GM12865 (cell line): ENCODE results near the gene MED16.

Source experiments
- DNase-seq: peaks from one replicate; pipeline ENCODE4 v3.0.0; 2010; ENCODE audit warnings: low read depth
- H3K4me3 ChIP-seq: 2 replicates; pipeline ENCODE4 v1.5.1; 2011; ENCODE audit warnings: mild to moderate bottlenecking, low read depth, low read length, control low read depth
- TF ChIP-seq, protein P1 (sequence below): IDR thresholded peaks from 2 replicates; pipeline ENCODE4 v1.5.1; 2011; ENCODE audit warnings: low read length, control low read depth, low read depth, inconsistent platforms; ENCODE audit not compliant: insufficient read depth; ENCODE audit errors: missing control alignments

The MED16 gene

GRCh38 chr19:927780-928401, 34.9 kb upstream of the MED16 start:
- peak overlapping the region; percentile 87 for H3K4me3 ChIP-seq
- DNase-seq = no peak
- TF ChIP-seq, protein P1, sequence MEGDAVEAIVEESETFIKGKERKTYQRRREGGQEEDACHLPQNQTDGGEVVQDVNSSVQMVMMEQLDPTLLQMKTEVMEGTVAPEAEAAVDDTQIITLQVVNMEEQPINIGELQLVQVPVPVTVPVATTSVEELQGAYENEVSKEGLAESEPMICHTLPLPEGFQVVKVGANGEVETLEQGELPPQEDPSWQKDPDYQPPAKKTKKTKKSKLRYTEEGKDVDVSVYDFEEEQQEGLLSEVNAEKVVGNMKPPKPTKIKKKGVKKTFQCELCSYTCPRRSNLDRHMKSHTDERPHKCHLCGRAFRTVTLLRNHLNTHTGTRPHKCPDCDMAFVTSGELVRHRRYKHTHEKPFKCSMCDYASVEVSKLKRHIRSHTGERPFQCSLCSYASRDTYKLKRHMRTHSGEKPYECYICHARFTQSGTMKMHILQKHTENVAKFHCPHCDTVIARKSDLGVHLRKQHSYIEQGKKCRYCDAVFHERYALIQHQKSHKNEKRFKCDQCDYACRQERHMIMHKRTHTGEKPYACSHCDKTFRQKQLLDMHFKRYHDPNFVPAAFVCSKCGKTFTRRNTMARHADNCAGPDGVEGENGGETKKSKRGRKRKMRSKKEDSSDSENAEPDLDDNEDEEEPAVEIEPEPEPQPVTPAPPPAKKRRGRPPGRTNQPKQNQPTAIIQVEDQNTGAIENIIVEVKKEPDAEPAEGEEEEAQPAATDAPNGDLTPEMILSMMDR = no peak

DNA sequence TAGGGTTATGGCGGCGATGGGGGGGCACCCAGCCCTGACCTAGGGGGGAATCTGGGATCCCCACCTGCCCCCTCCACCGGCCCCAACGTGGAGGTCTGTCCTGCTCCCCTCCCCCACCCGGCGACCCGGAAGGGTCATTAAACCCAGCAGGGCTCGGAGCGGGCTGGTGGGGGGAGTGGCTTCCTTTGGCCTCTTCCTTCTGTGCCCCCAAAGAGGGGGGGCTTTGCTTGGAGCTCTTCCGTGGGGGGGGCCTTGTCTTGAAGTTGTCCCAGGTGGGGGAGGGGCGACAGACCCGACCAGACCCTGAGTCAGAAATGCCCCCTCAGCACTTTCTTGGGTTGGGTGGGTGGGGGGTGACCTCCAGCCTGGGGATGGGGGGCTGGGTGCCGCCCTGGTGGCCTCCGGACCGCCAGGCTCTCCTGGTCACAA, 34.4 kb upstream of the MED16 start:
- DNase-seq = peak; percentile 46
- H3K4me3 ChIP-seq = peak overlapping the region; percentile 87
- TF ChIP-seq, protein P1 = no peak

GRCh38 chr19:926589-927350, 33.8 kb upstream of the MED16 start:
- peak overlapping the region; percentile 87 for H3K4me3 ChIP-seq
- TF ChIP-seq, protein P1 = no peak
- peak; percentile 81 for DNase-seq

DNA sequence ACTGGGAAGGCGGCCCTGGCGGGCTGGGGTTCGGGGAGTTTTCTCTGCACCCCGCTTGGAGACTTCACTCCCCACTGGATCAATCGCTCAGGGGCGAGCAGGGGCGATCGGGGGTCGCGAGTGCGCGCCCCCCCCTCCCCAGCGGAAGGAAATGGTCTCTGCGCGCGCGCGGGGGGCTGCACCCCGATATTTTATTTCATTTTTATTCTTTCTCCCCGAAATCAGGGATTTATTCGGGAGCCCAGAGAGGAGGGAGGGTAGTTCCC, 33.3 kb upstream of the MED16 start:
- H3K4me3 ChIP-seq = peak overlapping the region; percentile 87
- TF ChIP-seq, protein P1 = no peak
- DNase-seq = no peak

- H3K4me3 ChIP-seq = peak within 1 kb of the TSS; percentile 87
- TF ChIP-seq, protein P1 = no peak
- DNase-seq = peak; percentile 95
These were observed 32.7 kb upstream of the MED16 start, which contains the start of gene ARID3A for GRCh38 chr19:925526-926322. ARID3A (plus strand) TSS chr19:926035; CDS start chr19:929529, 3,494 bp downstream.

DNA sequence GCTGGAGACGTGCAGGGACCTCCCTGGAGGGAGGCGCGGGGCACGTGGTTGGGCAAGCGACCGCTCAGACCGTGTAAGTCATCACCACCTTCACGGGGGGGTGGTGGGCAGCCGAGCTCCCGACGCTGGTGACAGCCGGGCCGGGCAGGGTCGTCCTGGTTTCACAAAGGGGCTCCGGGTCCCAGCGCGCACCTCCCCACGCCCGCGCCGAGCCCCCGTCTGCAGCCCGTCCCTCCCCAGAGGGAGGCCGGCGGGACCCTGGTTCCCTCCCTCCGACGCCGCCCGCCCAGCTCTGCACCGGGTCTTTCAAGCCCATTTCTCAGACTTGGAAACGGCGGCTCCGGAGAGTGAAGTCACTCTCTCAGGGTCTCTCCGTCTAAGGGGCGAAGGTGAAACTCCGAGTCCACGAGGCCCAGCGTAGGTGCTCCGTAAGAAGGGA, 32.1 kb upstream of the MED16 start:
- peak; percentile 87 for DNase-seq
- TF ChIP-seq, protein P1 = no peak
- H3K4me3 ChIP-seq = peak overlapping the region; percentile 87
